Parathyroid adenoma (tissue), 2 donors: ENCODE data around the gene PIEZO2.

ENCODE experiments used
- H2AFZ ChIP-seq: fragments of 300-600 bp; sonication (generic); one replicate; pipeline ENCODE4 v1.7.0; 2017; ENCODE audit warnings: antibody characterized with exemption, mild to moderate bottlenecking
- H3K27ac ChIP-seq: fragments of 300-600 bp; sonication (generic); one replicate; pipeline ENCODE4 v1.7.0; 2017
- H3K27me3 ChIP-seq: fragments of 300-600 bp; sonication (generic); one replicate; pipeline ENCODE4 v1.7.0; 2017; ENCODE audit warnings: low read length; ENCODE audit not compliant: control insufficient read depth, insufficient read depth
- H3K36me3 ChIP-seq: fragments of 300-600 bp; sonication (generic); one replicate; pipeline ENCODE4 v1.7.0; 2017; ENCODE audit warnings: low read length; ENCODE audit not compliant: control insufficient read depth, insufficient read depth
- H3K4me1 ChIP-seq: fragments of 300-600 bp; sonication (generic); one replicate; pipeline ENCODE4 v1.7.0; 2017; ENCODE audit warnings: control low read depth
- H3K4me2 ChIP-seq: fragments of 300-600 bp; sonication (generic); one replicate; pipeline ENCODE4 v1.7.0; 2017; ENCODE audit warnings: low read length
- H3K4me3 ChIP-seq: fragments of 300-600 bp; sonication (generic); one replicate; pipeline ENCODE4 v1.7.0; 2017; ENCODE audit warnings: low read depth, low read length
- H3K79me2 ChIP-seq: fragments of 300-600 bp; sonication (generic); one replicate; pipeline ENCODE4 v1.7.0; 2017; ENCODE audit warnings: control low read depth
- H3K9ac ChIP-seq: fragments of 300-600 bp; sonication (generic); one replicate; pipeline ENCODE4 v1.7.0; 2017; ENCODE audit warnings: mild to moderate bottlenecking
- H3K9me3 ChIP-seq: fragments of 300-600 bp; sonication (generic); one replicate; pipeline ENCODE4 v1.7.0; 2017; ENCODE audit warnings: low read length; ENCODE audit not compliant: control insufficient read depth
- CTCF ChIP-seq: fragments of 300-600 bp; sonication (generic); IDR thresholded peaks from one replicate; pipeline ENCODE4 v1.7.0; 2017; ENCODE audit warnings: antibody characterized with exemption, mild to moderate bottlenecking
- donor health status: primary hyperparathyroidism.

Gene PIEZO2

GRCh38 chr18:11002277-11002676 is 147.1 kb downstream of the PIEZO2 start:
- H3K27ac ChIP-seq, result no peak overlapping the region
- H3K9ac ChIP-seq, result no peak overlapping the region
- no peaks in the 10 kb centered on the region for H3K79me2 ChIP-seq
- H3K27me3 ChIP-seq, result no peaks in the 10 kb centered on the region
- H3K4me2 ChIP-seq, result no peak overlapping the region
- no peak overlapping the region for H2AFZ ChIP-seq
- H3K4me3 ChIP-seq, result no peak overlapping the region
- no peak for TF ChIP-seq CTCF
- no peaks in the 10 kb centered on the region for H3K36me3 ChIP-seq
- no peaks in the 10 kb centered on the region for H3K9me3 ChIP-seq
- no peaks in the 10 kb centered on the region for H3K4me1 ChIP-seq

- TF ChIP-seq CTCF, result no peak
- no peaks in the 10 kb centered on the region for H3K9me3 ChIP-seq
- no peaks in the 10 kb centered on the region for H3K79me2 ChIP-seq
- no peak overlapping the region for H3K4me2 ChIP-seq
- no peak overlapping the region for H3K27ac ChIP-seq
- H3K4me1 ChIP-seq, result no peaks in the 10 kb centered on the region
- H3K4me3 ChIP-seq, result no peak overlapping the region
- no peak overlapping the region for H2AFZ ChIP-seq
- H3K36me3 ChIP-seq, result no peaks in the 10 kb centered on the region
- no peak overlapping the region for H3K9ac ChIP-seq
- no peaks in the 10 kb centered on the region for H3K27me3 ChIP-seq
These were observed 149.3 kb downstream of the PIEZO2 start for GRCh38 chr18:11000071-11000470.

GRCh38 chr18:10997885-10998284 is 151.5 kb downstream of the PIEZO2 start:
- no peak overlapping the region for H3K9ac ChIP-seq
- no peaks in the 10 kb centered on the region for H3K79me2 ChIP-seq
- H3K4me1 ChIP-seq, result no peaks in the 10 kb centered on the region
- H3K4me2 ChIP-seq, result no peak overlapping the region
- H3K4me3 ChIP-seq, result no peak overlapping the region
- H3K36me3 ChIP-seq, result no peaks in the 10 kb centered on the region
- no peak overlapping the region for H3K27ac ChIP-seq
- no peaks in the 10 kb centered on the region for H3K27me3 ChIP-seq
- H3K9me3 ChIP-seq, result no peaks in the 10 kb centered on the region
- H2AFZ ChIP-seq, result no peak overlapping the region
- TF ChIP-seq CTCF, result no peak

GRCh38 chr18:10995550-10995949 is 153.8 kb downstream of the PIEZO2 start:
- Histone ChIP-seq H3K27me3 (no peaks in the 10 kb centered on the region), H3K4me2 (no peak overlapping the region), H3K9ac (no peak overlapping the region), H3K79me2 (no peaks in the 10 kb centered on the region), H3K4me1 (no peaks in the 10 kb centered on the region), H3K4me3 (no peak overlapping the region), H3K27ac (no peak overlapping the region), H3K9me3 (no peaks in the 10 kb centered on the region), H3K36me3 (no peaks in the 10 kb centered on the region), H2AFZ (no peak overlapping the region)
- no peak for TF ChIP-seq CTCF

GRCh38 chr18:10989486-10989885 is 159.9 kb downstream of the PIEZO2 start:
- peaks cover 2% of the 10 kb centered on the region for H3K9me3 ChIP-seq
- no peak overlapping the region for H3K9ac ChIP-seq
- no peaks in the 10 kb centered on the region for H3K27me3 ChIP-seq
- no peaks in the 10 kb centered on the region for H3K4me1 ChIP-seq
- no peak overlapping the region for H2AFZ ChIP-seq
- no peak overlapping the region for H3K4me2 ChIP-seq
- H3K4me3 ChIP-seq, result no peak overlapping the region
- no peaks in the 10 kb centered on the region for H3K36me3 ChIP-seq
- no peaks in the 10 kb centered on the region for H3K79me2 ChIP-seq
- TF ChIP-seq CTCF, result no peak
- no peak overlapping the region for H3K27ac ChIP-seq
